K562 (cell line): ENCODE measurements around the gene RDH13. TPM values are rescaled to one million over a fixed set of nuclear protein-coding genes. Genes with fewer than 3 reads are reported as not detected.

Source experiments
- DIDO1 ChIP-seq: fragments of 450-650 bp; IDR thresholded peaks from 2 replicates; pipeline ENCODE4 v1.6.1; 2016; ENCODE audit warnings: low read depth, missing biosample characterization, missing genetic modification characterization
- DPF2 ChIP-seq: fragments of 450-650 bp; IDR thresholded peaks from 2 replicates; pipeline ENCODE4 v1.6.1; 2016
- MECOM ChIP-seq: fragments of 250-450 bp; sonication (Bioruptor Pico); IDR thresholded peaks from 2 replicates; pipeline ENCODE4 v1.8.0; 2022; ENCODE audit warnings: inconsistent platforms
- POLR3A ChIP-seq: IDR thresholded peaks from 2 replicates; pipeline ENCODE4 v1.6.1; 2011; ENCODE audit warnings: borderline replicate concordance, mild to moderate bottlenecking, moderate library complexity; ENCODE audit not compliant: insufficient read length, insufficient read depth; ENCODE audit errors: extremely low read depth
- PTTG1 ChIP-seq: fragments of 450-650 bp; IDR thresholded peaks from 2 replicates; pipeline ENCODE4 v1.6.1; 2016; ENCODE audit warnings: low read depth, mild to moderate bottlenecking, missing genetic modification characterization, missing compliant biosample characterization
- RBM15 ChIP-seq: fragments of 200-400 bp; formaldehyde crosslinking; IDR thresholded peaks from 2 replicates; pipeline ENCODE4 v1.6.1; 2018; ENCODE audit warnings: mild to moderate bottlenecking, low read length, moderate library complexity; ENCODE audit not compliant: insufficient read depth
- SMARCC2 ChIP-seq: fragments of 450-650 bp; IDR thresholded peaks from 2 replicates; pipeline ENCODE4 v1.6.1; 2017; ENCODE audit warnings: antibody characterized with exemption, moderate library complexity, mild to moderate bottlenecking, low read depth
- SMARCE1 ChIP-seq: fragments of 450-650 bp; IDR thresholded peaks from 2 replicates; pipeline ENCODE4 v1.7.1; 2016; ENCODE audit warnings: mild to moderate bottlenecking
- STAG1 ChIP-seq: sonication (generic); formaldehyde crosslinking; IDR thresholded peaks from 2 replicates; pipeline ENCODE4 v1.5.0; 2020; ENCODE audit warnings: missing genetic modification reagents, borderline replicate concordance
- TOE1 ChIP-seq, 2 experiments: fragments of 450-650 bp in 1 of 2; sonication (generic) in 1 of 2; formaldehyde crosslinking in 1 of 2; IDR thresholded peaks; 2 replicates each; pipeline versions ENCODE4 v1.7.1 to v1.8.0; 2016 to 2022; ENCODE audit warnings: borderline replicate concordance in 2 of 2, mild to moderate bottlenecking in 2 of 2, antibody characterized with exemption in 1 of 2, inconsistent platforms in 1 of 2, low read depth in 1 of 2, missing genetic modification reagents in 1 of 2, moderate library complexity in 1 of 2
- USF2 ChIP-seq: sonication (generic); formaldehyde crosslinking; IDR thresholded peaks from 2 replicates; pipeline ENCODE4 v1.5.0; 2020; ENCODE audit warnings: missing genetic modification reagents
- ZBTB1 ChIP-seq: sonication (generic); formaldehyde crosslinking; IDR thresholded peaks from 2 replicates; pipeline ENCODE4 v1.8.1; 2023; ENCODE audit warnings: missing genetic modification reagents, low read depth, mild to moderate bottlenecking, borderline replicate concordance
- ZBTB8A ChIP-seq: fragments of 450-650 bp; IDR thresholded peaks from 2 replicates; pipeline ENCODE4 v1.6.1; 2018; ENCODE audit warnings: mild to moderate bottlenecking, moderate library complexity; ENCODE audit not compliant: partially characterized antibody
- ZNF316 ChIP-seq: fragments of 450-650 bp; IDR thresholded peaks from 2 replicates; pipeline ENCODE4 v1.6.1; 2016
- ZNF512 ChIP-seq: IDR thresholded peaks from 2 replicates; pipeline ENCODE4 v1.6.1; 2016; ENCODE audit warnings: missing genetic modification characterization, missing compliant biosample characterization
- ZNF780A ChIP-seq: fragments of 250-450 bp; sonication (Bioruptor Pico); IDR thresholded peaks from 2 replicates; pipeline ENCODE4 v1.5.0; 2021; ENCODE audit warnings: mild to moderate bottlenecking
- ZSCAN29 ChIP-seq: fragments of 450-650 bp; IDR thresholded peaks from 2 replicates; pipeline ENCODE4 v1.6.1; 2017
- polyA plus RNA-seq, 8 experiments: library from polyadenylated mRNA; depleted of rRNA in 4 of 8; stranded (reverse) in 5 of 8; unstranded in 3 of 8; fragments of >200 nt; fragmentation: Nextera tagmentation in 2 of 8; fragmentation: Illumina TruSeq in 1 of 8; extraction: Ambion mirVana in 2 of 8; extraction: Trizol in 1 of 8; gene quantifications; 2 replicates each; pipeline versions ENCODE4 v1.2.1 to v1.2.3, GENCODE V29; 2011 to 2014; ENCODE audit warnings: inconsistent platforms in 1 of 8, missing spikeins in 1 of 8
- total RNA-seq, 7 experiments: library from RNA; depleted of rRNA in 6 of 7; stranded (reverse); fragments of >200 nt in 6 of 7; fragmentation: Illumina TruSeq in 2 of 7; extraction: Trizol in 2 of 7; gene quantifications; 2 replicates each; pipeline versions ENCODE4 v1.2.1 to v1.2.3, GENCODE V29; 2011 to 2021; ENCODE audit warnings: low replicate concordance in 1 of 7
- TF ChIP-seq, protein P1 (sequence below): fragments of 250-450 bp; sonication (Bioruptor Pico); IDR thresholded peaks from 2 replicates; pipeline ENCODE4 v1.5.1; 2021; ENCODE audit warnings: mild to moderate bottlenecking
- TF ChIP-seq, protein P2 (sequence below): sonication (generic); formaldehyde crosslinking; IDR thresholded peaks from 2 replicates; pipeline ENCODE4 v1.8.1; 2023; ENCODE audit warnings: mild to moderate bottlenecking, missing genetic modification reagents
- TF ChIP-seq, protein P3 (sequence below): sonication (generic); formaldehyde crosslinking; IDR thresholded peaks from 2 replicates; pipeline ENCODE4 v1.8.0; 2022; ENCODE audit warnings: missing genetic modification reagents, mild to moderate bottlenecking, borderline replicate concordance

RDH13 gene
- total and polyA plus RNA-seq, 9 of the 15 experiments (the other 6 are each of a cell fraction or from before 2014, with no cell fraction given), result 7.5 to 70.3 (median 39.5) TPM

DNA sequence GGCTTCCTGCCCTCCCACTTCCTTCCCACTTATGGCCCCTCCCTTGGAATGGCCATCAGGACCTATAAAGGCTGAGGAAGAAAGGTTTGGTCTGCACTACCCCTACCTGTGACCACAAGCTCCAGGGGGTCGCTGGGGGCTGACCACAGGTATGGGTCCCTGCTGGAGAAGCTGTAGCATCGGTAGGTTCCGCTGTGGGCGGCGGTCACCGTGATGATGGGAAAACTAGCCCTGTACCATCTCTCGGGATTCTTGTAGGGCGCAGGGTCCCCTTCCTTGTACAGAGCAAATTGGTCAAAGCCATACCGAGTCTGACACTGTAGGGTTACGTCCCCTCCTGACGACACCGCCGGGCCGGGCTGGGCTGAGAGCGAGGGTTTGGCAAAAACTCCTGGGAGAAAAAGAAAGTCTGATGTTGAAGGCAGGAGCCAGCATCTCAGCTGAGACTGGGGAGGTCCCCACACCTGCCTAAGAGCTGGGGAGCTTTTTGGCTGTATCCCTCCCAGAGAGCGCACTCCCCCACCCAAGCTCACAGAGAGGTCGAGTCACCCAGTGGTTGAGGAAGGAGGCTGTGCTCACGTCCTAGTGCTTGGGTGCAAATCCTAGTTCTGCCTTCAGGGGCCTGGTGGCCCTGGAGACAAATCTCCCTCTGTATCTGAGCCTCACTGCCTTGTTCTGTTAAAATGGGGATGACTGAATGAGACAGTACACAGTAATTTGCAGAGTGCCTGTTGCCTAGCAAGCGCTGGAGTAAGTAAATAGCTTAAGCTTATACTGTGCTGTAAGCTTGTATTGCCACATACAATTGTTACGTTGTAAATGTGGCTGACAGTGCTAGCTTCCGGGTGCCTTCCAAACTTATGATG is 35.2 kb downstream of the RDH13 start (continued):
- TF ChIP-seq, protein P1, sequence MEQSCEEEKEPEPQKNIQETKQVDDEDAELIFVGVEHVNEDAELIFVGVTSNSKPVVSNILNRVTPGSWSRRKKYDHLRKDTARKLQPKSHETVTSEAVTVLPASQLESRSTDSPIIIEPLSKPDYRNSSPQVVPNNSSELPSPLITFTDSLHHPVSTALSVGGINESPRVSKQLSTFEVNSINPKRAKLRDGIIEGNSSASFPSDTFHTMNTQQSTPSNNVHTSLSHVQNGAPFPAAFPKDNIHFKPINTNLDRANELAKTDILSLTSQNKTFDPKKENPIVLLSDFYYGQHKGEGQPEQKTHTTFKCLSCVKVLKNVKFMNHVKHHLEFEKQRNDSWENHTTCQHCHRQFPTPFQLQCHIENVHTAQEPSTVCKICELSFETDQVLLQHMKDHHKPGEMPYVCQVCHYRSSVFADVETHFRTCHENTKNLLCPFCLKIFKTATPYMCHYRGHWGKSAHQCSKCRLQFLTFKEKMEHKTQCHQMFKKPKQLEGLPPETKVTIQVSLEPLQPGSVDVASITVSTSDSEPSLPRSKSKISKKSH (CRISPR knock-in tag), result no peak
- TF ChIP-seq STAG1 (CRISPR knock-in tag) (no peak), USF2 (CRISPR knock-in tag) (no peak), MECOM (CRISPR knock-in tag) (no peak), ZNF512 (tag) (no peak), SMARCE1 (no peak), DIDO1 (no peak), POLR3A (no peak), ZNF316 (no peak), ZSCAN29 (no peak), RBM15 (no peak), DPF2 (no peak), TOE1 (IDR thresholded peaks at IDR 0.05; ENCODE audit: borderline replicate concordance) (no peak), TOE1 (CRISPR knock-in tag; IDR thresholded peaks at IDR 0.05; ENCODE audit: borderline replicate concordance, low read depth) (no peak), ZBTB8A (no peak), ZBTB1 (CRISPR knock-in tag) (no peak), SMARCC2 (no peak), PTTG1 (no peak), ZNF780A (CRISPR knock-in tag) (no peak)
- TF ChIP-seq, protein P2, sequence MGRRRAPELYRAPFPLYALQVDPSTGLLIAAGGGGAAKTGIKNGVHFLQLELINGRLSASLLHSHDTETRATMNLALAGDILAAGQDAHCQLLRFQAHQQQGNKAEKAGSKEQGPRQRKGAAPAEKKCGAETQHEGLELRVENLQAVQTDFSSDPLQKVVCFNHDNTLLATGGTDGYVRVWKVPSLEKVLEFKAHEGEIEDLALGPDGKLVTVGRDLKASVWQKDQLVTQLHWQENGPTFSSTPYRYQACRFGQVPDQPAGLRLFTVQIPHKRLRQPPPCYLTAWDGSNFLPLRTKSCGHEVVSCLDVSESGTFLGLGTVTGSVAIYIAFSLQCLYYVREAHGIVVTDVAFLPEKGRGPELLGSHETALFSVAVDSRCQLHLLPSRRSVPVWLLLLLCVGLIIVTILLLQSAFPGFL (CRISPR knock-in tag), result no peak
- TF ChIP-seq, protein P3, sequence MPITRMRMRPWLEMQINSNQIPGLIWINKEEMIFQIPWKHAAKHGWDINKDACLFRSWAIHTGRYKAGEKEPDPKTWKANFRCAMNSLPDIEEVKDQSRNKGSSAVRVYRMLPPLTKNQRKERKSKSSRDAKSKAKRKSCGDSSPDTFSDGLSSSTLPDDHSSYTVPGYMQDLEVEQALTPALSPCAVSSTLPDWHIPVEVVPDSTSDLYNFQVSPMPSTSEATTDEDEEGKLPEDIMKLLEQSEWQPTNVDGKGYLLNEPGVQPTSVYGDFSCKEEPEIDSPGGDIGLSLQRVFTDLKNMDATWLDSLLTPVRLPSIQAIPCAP, result no peak
